ENCODE measurements around the gene G2E3.
"Not testable (repeated sequence)": the region's sequence is repeated elsewhere in the genome, so short reads cannot be mapped to it uniquely, and the experiment has no call there.

Gene G2E3

GRCh38 chr14:30572771-30573170 lies 13.8 kb downstream of the G2E3 start:
- ATAC-seq (replicated peaks) (no peak), DNase-seq (no peak)
- H3K36me3 Mint-ChIP-seq = peaks cover 10 to 27% of the 10 kb centered on the region in 2 donors
- peaks cover 0 to 3% of the 10 kb centered on the region in 2 donors for H3K9me3 Mint-ChIP-seq
- no peak overlapping the region for H3K27ac Mint-ChIP-seq
- no peaks in the 10 kb centered on the region for H3K27me3 Mint-ChIP-seq
- peaks cover 52 to 83% of the 10 kb centered on the region in 2 donors for H3K4me1 Mint-ChIP-seq
- H3K4me3 Mint-ChIP-seq = no peak overlapping the region

DNA sequence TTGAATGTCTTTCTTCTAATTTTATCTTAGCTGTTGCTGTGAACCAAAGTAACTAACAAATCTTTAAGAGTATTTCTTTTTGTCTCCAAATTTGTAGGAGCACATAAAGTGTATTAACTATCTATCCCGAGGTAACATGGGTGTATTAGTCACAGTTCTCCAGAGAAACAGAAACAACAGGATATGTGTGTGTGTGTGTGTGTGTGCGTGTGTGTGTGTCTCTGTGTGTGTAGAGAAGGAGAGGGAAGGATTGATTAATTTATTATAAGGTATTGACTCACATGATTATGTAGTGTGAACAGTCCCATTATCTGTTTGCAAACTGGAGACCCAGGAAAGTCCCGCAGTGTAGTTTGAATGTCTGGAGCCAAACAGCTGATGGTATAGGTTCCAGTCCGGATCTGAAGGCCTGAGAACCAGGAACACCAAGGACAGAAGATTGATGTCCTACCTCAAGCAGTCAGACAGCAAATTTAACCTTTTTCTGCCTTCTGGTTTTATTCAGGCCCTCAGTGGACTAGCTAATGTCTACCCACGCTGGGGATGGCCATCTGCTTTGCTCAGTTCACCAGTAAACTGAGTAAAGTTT lies 14.4 kb downstream of the G2E3 start:
- H3K27me3 Mint-ChIP-seq = no peaks in the 10 kb centered on the region
- DNase-seq (no peak), ATAC-seq (replicated peaks) (no peak)
- peaks cover 10 to 27% of the 10 kb centered on the region in 2 donors for H3K36me3 Mint-ChIP-seq
- no peak overlapping the region for H3K4me3 Mint-ChIP-seq
- peaks cover 0 to 3% of the 10 kb centered on the region in 2 donors for H3K9me3 Mint-ChIP-seq
- H3K27ac Mint-ChIP-seq = no peak overlapping the region
- peaks cover 48 to 78% of the 10 kb centered on the region in 2 donors for H3K4me1 Mint-ChIP-seq

GRCh38 chr14:30573966-30574365 lies 15.0 kb downstream of the G2E3 start:
- Mint-ChIP-seq H3K4me1 (peaks cover 50 to 71% of the 10 kb centered on the region in 2 donors), H3K36me3 (peaks cover 10 to 27% of the 10 kb centered on the region in 2 donors), H3K27ac (no peak overlapping the region), H3K9me3 (peaks cover 0 to 3% of the 10 kb centered on the region in 2 donors), H3K27me3 (no peaks in the 10 kb centered on the region), H3K4me3 (peak overlapping the region in 1 of 2 donors; percentile 5)
- ATAC-seq (replicated peaks) = no peak
- no peak for DNase-seq

DNA sequence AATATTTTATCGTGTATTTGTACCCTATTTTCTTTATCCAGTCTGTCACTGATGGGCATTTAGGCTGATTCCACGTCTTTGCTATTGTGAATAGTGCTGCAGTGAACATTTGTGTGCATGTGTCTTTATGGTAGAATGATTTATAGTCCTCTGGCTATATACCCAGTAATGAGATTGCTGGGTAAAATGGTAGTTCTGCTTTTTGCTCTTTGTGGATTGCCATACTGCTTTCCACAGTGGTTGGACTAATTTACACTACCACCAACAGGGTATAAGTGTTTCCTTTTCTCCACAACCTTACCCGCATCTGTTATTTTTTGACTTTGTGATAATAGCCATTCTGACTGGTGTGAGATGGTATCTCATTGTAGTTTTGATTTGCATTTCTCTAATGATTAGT lies 15.8 kb downstream of the G2E3 start:
- Mint-ChIP-seq H3K27ac (peak overlapping the region; percentile 20), H3K4me1 (peaks cover 45 to 63% of the 10 kb centered on the region in 2 donors), H3K36me3 (peaks cover 10 to 23% of the 10 kb centered on the region in 2 donors)
- not testable (repeated sequence) for DNase-seq, H3K4me3 Mint-ChIP-seq, H3K27me3 Mint-ChIP-seq, H3K9me3 Mint-ChIP-seq
- peak in 1 of 2 donors; percentile 52 for ATAC-seq (replicated peaks)

- not testable (repeated sequence) for H3K4me3 Mint-ChIP-seq; H3K27ac Mint-ChIP-seq; H3K27me3 Mint-ChIP-seq; DNase-seq; ATAC-seq (replicated peaks); H3K9me3 Mint-ChIP-seq
- Mint-ChIP-seq H3K36me3 (peaks cover 10 to 23% of the 10 kb centered on the region in 2 donors), H3K4me1 (peaks cover 33 to 47% of the 10 kb centered on the region in 2 donors)
Measured at GRCh38 chr14:30576333-30576732, 17.4 kb downstream of the G2E3 start.

GRCh38 chr14:30580616-30581282 lies 21.8 kb downstream of the G2E3 start:
- Mint-ChIP-seq H3K27me3 (no peaks in the 10 kb centered on the region), H3K36me3 (peaks cover 31 to 35% of the 10 kb centered on the region in 2 donors), H3K4me1 (peaks cover 17 to 26% of the 10 kb centered on the region in 2 donors), H3K27ac (no peak overlapping the region), H3K9me3 (peaks cover 3 to 8% of the 10 kb centered on the region in 2 donors), H3K4me3 (no peak overlapping the region)
- no peak for DNase-seq
- no peak for ATAC-seq (replicated peaks)

DNA sequence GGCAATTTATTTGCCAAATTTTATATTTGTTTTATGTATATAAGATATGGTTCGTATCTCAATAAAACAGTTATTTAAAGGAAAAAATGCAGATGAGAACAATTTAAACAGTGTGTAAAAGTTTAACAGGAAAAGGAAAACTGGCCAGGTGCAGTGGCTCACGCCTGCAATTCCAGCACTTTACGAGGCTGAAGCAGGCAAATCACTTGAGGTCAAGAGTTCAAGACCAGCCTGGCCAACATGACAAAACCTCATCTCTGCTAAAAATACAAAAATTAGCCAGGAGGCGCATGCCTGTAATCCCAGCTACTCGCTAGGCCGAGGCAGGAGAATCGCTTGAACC lies 22.3 kb downstream of the G2E3 start:
- no peak for DNase-seq
- H3K9me3 Mint-ChIP-seq = peaks cover 3 to 8% of the 10 kb centered on the region in 2 donors
- H3K4me1 Mint-ChIP-seq = peaks cover 12 to 21% of the 10 kb centered on the region in 2 donors
- no peaks in the 10 kb centered on the region for H3K27me3 Mint-ChIP-seq
- no peak overlapping the region for H3K27ac Mint-ChIP-seq
- ATAC-seq (replicated peaks) = no peak
- peaks cover 33 to 36% of the 10 kb centered on the region in 2 donors for H3K36me3 Mint-ChIP-seq
- H3K4me3 Mint-ChIP-seq = no peak overlapping the region

GRCh38 chr14:30582376-30582775 lies 23.4 kb downstream of the G2E3 start:
- H3K36me3 Mint-ChIP-seq = peaks cover 35 to 36% of the 10 kb centered on the region in 2 donors
- peaks cover 10 to 19% of the 10 kb centered on the region in 2 donors for H3K4me1 Mint-ChIP-seq
- peaks cover 3 to 8% of the 10 kb centered on the region in 2 donors for H3K9me3 Mint-ChIP-seq
- DNase-seq = no peak
- no peak for ATAC-seq (replicated peaks)
- no peak overlapping the region for H3K27ac Mint-ChIP-seq
- H3K27me3 Mint-ChIP-seq = no peaks in the 10 kb centered on the region
- H3K4me3 Mint-ChIP-seq = no peak overlapping the region

DNA sequence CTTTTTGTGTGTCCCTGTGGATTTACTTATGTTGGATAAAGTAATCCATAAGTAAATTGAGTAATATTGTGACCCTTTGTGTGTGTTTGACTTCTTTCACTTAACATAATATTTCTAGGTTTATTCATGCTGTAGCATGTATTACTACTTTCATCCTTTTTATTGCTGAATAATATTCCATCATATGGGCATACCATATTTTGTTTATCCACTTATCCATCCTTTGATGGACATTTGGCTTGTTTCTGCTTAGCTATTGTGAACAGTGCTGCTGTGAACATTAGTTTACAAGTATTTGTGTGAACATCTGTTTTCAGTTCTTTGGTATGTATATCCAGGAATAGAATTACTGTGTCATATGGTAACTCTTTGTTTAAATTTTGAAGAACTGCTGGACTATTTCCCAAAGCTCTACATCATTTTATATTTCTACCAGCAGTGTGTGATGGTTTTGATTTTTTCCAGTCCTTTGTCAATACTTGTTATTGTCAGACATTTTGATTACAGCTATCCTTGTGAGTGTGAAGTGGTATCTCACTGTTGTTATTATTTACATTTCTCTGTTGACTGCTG lies 25.2 kb downstream of the G2E3 start:
- H3K4me3 Mint-ChIP-seq = no peak overlapping the region
- peaks cover 4 to 19% of the 10 kb centered on the region in 2 donors for H3K4me1 Mint-ChIP-seq
- H3K27ac Mint-ChIP-seq = peak overlapping the region; percentile 5
- peaks cover 3 to 8% of the 10 kb centered on the region in 2 donors for H3K9me3 Mint-ChIP-seq
- ATAC-seq (replicated peaks) = no peak
- DNase-seq = no peak
- peaks cover 38% of the 10 kb centered on the region in 2 donors for H3K36me3 Mint-ChIP-seq
- H3K27me3 Mint-ChIP-seq = no peaks in the 10 kb centered on the region

DNA sequence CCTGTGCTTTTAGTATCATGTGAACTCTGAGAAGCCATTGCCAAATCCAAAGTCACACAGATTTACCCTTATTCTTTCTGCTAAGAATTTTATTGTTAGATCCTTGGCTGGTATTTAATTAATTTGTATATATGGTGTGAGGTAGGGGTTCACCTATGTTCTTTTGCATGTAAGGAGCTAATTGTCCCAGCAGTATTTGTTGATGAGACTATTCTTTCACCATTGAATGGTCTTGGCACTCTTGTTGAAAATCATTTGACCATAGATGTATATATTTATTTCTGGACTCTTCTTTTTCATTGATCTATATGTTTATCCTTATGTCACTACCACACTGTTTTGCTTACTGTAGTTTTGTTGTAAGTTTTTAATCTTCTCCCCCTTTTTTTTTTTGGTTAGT lies 26.2 kb downstream of the G2E3 start:
- Mint-ChIP-seq H3K4me3 (no peak overlapping the region), H3K9me3 (peaks cover 3 to 8% of the 10 kb centered on the region in 2 donors), H3K4me1 (peaks cover 4 to 21% of the 10 kb centered on the region in 2 donors), H3K27ac (no peak overlapping the region), H3K27me3 (no peaks in the 10 kb centered on the region), H3K36me3 (peaks cover 44 to 45% of the 10 kb centered on the region in 2 donors)
- DNase-seq (no peak), ATAC-seq (replicated peaks) (no peak)

GRCh38 chr14:30587141-30587540 lies 28.2 kb downstream of the G2E3 start:
- Mint-ChIP-seq H3K9me3 (peaks cover 3 to 8% of the 10 kb centered on the region in 2 donors), H3K4me3 (no peak overlapping the region), H3K27ac (no peak overlapping the region), H3K27me3 (no peaks in the 10 kb centered on the region), H3K4me1 (peaks cover 2 to 19% of the 10 kb centered on the region in 2 donors), H3K36me3 (peaks cover 46 to 51% of the 10 kb centered on the region in 2 donors)
- ATAC-seq (replicated peaks) (no peak), DNase-seq (no peak)

DNA sequence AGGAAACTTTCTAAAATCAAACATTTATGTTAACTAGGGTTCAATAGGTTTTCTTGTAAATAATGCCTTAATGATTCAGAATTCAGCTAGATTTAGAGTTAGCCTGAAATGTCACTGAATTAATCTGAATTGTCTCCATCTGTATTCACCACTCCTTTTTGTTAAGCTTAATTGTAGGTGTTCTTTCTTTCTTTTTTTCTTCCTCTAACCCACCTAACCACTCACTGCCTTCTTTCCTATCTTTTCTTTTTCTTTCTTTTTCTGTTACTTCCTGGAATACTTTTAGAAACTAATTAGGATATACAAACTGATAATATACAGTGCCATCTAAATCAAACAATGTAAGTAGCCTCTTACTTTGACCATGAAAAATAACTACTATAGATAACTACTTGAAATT lies 29.9 kb downstream of the G2E3 start:
- no peak for ATAC-seq (replicated peaks)
- no peak for DNase-seq
- H3K4me1 Mint-ChIP-seq = peaks cover 0 to 6% of the 10 kb centered on the region in 2 donors
- no peaks in the 10 kb centered on the region for H3K27me3 Mint-ChIP-seq
- H3K36me3 Mint-ChIP-seq = peaks cover 38 to 41% of the 10 kb centered on the region in 2 donors
- H3K9me3 Mint-ChIP-seq = peaks cover 2% of the 10 kb centered on the region in 2 donors
- H3K27ac Mint-ChIP-seq = no peak overlapping the region
- no peak overlapping the region for H3K4me3 Mint-ChIP-seq

GRCh38 chr14:30596935-30597334 lies 38.0 kb downstream of the G2E3 start:
- ATAC-seq (replicated peaks) (no peak), DNase-seq (no peak)
- Mint-ChIP-seq H3K4me1 (no peaks in the 10 kb centered on the region), H3K9me3 (no peaks in the 10 kb centered on the region), H3K27ac (no peak overlapping the region), H3K4me3 (no peak overlapping the region), H3K36me3 (peaks cover 16 to 18% of the 10 kb centered on the region in 2 donors), H3K27me3 (no peaks in the 10 kb centered on the region)

DNA sequence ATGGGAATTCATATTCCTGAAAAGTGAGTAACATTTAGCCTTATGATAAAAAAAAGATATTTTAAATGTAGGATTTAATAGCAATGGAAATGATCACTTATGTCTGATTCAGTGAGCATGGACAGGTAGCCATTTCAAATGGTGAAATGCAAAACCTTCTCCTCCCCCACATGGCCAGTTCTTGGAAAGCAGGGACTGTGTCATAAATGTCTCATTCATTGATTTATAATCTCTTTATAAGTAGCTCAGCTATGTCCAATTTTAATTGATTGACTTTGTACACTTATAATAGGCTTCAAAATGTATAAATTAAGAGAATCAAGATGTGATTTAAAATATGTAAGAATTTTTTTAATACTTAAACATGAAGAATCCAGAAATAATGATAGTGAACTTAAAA lies 38.5 kb downstream of the G2E3 start:
- H3K4me3 Mint-ChIP-seq = no peak overlapping the region
- no peaks in the 10 kb centered on the region for H3K27me3 Mint-ChIP-seq
- DNase-seq = no peak
- H3K36me3 Mint-ChIP-seq = peaks cover 15 to 18% of the 10 kb centered on the region in 2 donors
- ATAC-seq (replicated peaks) = no peak
- no peaks in the 10 kb centered on the region for H3K9me3 Mint-ChIP-seq
- H3K27ac Mint-ChIP-seq = no peak overlapping the region
- H3K4me1 Mint-ChIP-seq = no peaks in the 10 kb centered on the region

Measured in stimulated activated naive B cell treated with anti-CD40 and anti-IgM and Interleukin-4, amounts not matched to agents 10 μg/mL and 1 μg/mL and 100 μg/mL, for 72 hours (primary cell).